SK-N-SH treated with all-trans-retinoic acid at 6 μM for 48 hours (cell line): ENCODE data around the gene PTGS2.
"Not testable (repeated sequence)": the region's sequence is repeated elsewhere in the genome, so short reads cannot be mapped to it uniquely, and the experiment has no call there.

Experiments
- ATAC-seq: fragments of 200-7000 bp; cut with Tn5 transposase; 3 replicates; pipeline ENCODE4 v1.9.1; 2020; ENCODE audit warnings: mild to moderate bottlenecking, moderate library complexity
- ARNTL ChIP-seq: fragments of 450-650 bp; formaldehyde crosslinking; IDR thresholded peaks from 2 replicates; pipeline ENCODE4 v1.5.0; 2020; ENCODE audit warnings: low read depth, mild to moderate bottlenecking, moderate library complexity, borderline replicate concordance
- CREB5 ChIP-seq: fragments of 250-450 bp; sonication (Bioruptor Pico); IDR thresholded peaks from 2 replicates; pipeline ENCODE4 v1.5.1; 2020; ENCODE audit warnings: low read depth, mild to moderate bottlenecking, moderate library complexity
- CSDC2 ChIP-seq: fragments of 250-450 bp; sonication (Bioruptor Pico); IDR thresholded peaks from 2 replicates; pipeline ENCODE4 v1.5.0; 2020; ENCODE audit warnings: mild to moderate bottlenecking, moderate library complexity
- ESRRG ChIP-seq: fragments of 250-450 bp; sonication (Bioruptor Pico); IDR thresholded peaks from 2 replicates; pipeline ENCODE4 v1.6.1; 2021; ENCODE audit warnings: mild to moderate bottlenecking
- ISL1 ChIP-seq: fragments of 250-450 bp; sonication (Bioruptor Pico); IDR thresholded peaks from 2 replicates; pipeline ENCODE4 v2.1.2; 2022; ENCODE audit warnings: mild to moderate bottlenecking, moderate library complexity
- OSR1 ChIP-seq: fragments of 250-450 bp; sonication (Bioruptor Pico); IDR thresholded peaks from 2 replicates; pipeline ENCODE4 v1.8.0; 2022; ENCODE audit warnings: moderate library complexity, mild to moderate bottlenecking, inconsistent platforms
- PPARA ChIP-seq: fragments of 250-450 bp; sonication (Bioruptor Pico); IDR thresholded peaks from 2 replicates; pipeline ENCODE4 v1.5.0; 2020; ENCODE audit warnings: mild to moderate bottlenecking, borderline replicate concordance
- RARB ChIP-seq: fragments of 250-450 bp; sonication (Bioruptor Pico); IDR thresholded peaks from 2 replicates; pipeline ENCODE4 v1.8.0; 2021; ENCODE audit warnings: mild to moderate bottlenecking, moderate library complexity
- SNAI2 ChIP-seq: fragments of 250-450 bp; sonication (Bioruptor Pico); IDR thresholded peaks from 2 replicates; pipeline ENCODE4 v1.5.0; 2020; ENCODE audit warnings: mild to moderate bottlenecking, moderate library complexity
- TCF4 ChIP-seq: fragments of 250-450 bp; sonication (Bioruptor Pico); IDR thresholded peaks from 2 replicates; pipeline ENCODE4 v1.8.0; 2021; ENCODE audit warnings: mild to moderate bottlenecking, moderate library complexity, borderline replicate concordance
- TOX ChIP-seq: fragments of 250-450 bp; sonication (Bioruptor Pico); IDR thresholded peaks from 2 replicates; pipeline ENCODE4 v1.8.0; 2021; ENCODE audit warnings: mild to moderate bottlenecking, moderate library complexity, borderline replicate concordance
- ZC3H10 ChIP-seq: fragments of 250-450 bp; sonication (Bioruptor Pico); IDR thresholded peaks from 2 replicates; pipeline ENCODE4 v1.5.1; 2021; ENCODE audit warnings: mild to moderate bottlenecking, moderate library complexity
- ZFP3 ChIP-seq: fragments of 250-450 bp; sonication (Bioruptor Pico); IDR thresholded peaks from 2 replicates; pipeline ENCODE4 v1.5.0; 2020; ENCODE audit warnings: mild to moderate bottlenecking, moderate library complexity
- ZFP30 ChIP-seq: fragments of 450-650 bp; formaldehyde crosslinking; IDR thresholded peaks from 2 replicates; pipeline ENCODE4 v1.5.0; 2022; ENCODE audit warnings: mild to moderate bottlenecking, moderate library complexity
- ZNF565 ChIP-seq: fragments of 450-650 bp; formaldehyde crosslinking; conservative IDR thresholded peaks from 2 replicates; pipeline ENCODE4 v1.5.0; 2020; ENCODE audit warnings: low read depth, mild to moderate bottlenecking, moderate library complexity
- ZNF70 ChIP-seq: fragments of 450-650 bp; formaldehyde crosslinking; IDR thresholded peaks from 2 replicates; pipeline ENCODE4 v1.5.0; 2020; ENCODE audit warnings: mild to moderate bottlenecking, moderate library complexity
- ZNF8 ChIP-seq: fragments of 450-650 bp; formaldehyde crosslinking; IDR thresholded peaks from 2 replicates; pipeline ENCODE4 v1.5.0; 2020; ENCODE audit warnings: mild to moderate bottlenecking, moderate library complexity
- TF ChIP-seq, protein P1 (sequence below): fragments of 250-450 bp; sonication (Bioruptor Pico); IDR thresholded peaks from 2 replicates; pipeline ENCODE4 v1.8.0; 2021; ENCODE audit warnings: low read depth, mild to moderate bottlenecking, moderate library complexity, borderline replicate concordance
- TF ChIP-seq, protein P2 (sequence below): fragments of 250-450 bp; sonication (Bioruptor Pico); IDR thresholded peaks from 2 replicates; pipeline ENCODE4 v1.8.0; 2020; ENCODE audit warnings: mild to moderate bottlenecking, moderate library complexity, borderline replicate concordance
- TF ChIP-seq, protein P3 (sequence below): fragments of 250-450 bp; sonication (Bioruptor Pico); IDR thresholded peaks from 2 replicates; pipeline ENCODE4 v1.5.1; 2021; ENCODE audit warnings: mild to moderate bottlenecking, moderate library complexity

The PTGS2 gene

GRCh38 chr1:186672131-186672530 lies 8.1 kb downstream of the PTGS2 start (continued):
- TF ChIP-seq, protein P1, sequence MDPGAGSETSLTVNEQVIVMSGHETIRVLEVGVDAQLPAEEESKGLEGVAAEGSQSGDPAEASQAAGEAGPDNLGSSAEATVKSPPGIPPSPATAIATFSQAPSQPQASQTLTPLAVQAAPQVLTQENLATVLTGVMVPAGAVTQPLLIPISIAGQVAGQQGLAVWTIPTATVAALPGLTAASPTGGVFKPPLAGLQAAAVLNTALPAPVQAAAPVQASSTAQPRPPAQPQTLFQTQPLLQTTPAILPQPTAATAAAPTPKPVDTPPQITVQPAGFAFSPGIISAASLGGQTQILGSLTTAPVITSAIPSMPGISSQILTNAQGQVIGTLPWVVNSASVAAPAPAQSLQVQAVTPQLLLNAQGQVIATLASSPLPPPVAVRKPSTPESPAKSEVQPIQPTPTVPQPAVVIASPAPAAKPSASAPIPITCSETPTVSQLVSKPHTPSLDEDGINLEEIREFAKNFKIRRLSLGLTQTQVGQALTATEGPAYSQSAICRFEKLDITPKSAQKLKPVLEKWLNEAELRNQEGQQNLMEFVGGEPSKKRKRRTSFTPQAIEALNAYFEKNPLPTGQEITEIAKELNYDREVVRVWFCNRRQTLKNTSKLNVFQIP (CRISPR knock-in tag) = no peak
- TF ChIP-seq OSR1 (CRISPR knock-in tag) (no peak), ZFP30 (CRISPR knock-in tag) (no peak)

DNA sequence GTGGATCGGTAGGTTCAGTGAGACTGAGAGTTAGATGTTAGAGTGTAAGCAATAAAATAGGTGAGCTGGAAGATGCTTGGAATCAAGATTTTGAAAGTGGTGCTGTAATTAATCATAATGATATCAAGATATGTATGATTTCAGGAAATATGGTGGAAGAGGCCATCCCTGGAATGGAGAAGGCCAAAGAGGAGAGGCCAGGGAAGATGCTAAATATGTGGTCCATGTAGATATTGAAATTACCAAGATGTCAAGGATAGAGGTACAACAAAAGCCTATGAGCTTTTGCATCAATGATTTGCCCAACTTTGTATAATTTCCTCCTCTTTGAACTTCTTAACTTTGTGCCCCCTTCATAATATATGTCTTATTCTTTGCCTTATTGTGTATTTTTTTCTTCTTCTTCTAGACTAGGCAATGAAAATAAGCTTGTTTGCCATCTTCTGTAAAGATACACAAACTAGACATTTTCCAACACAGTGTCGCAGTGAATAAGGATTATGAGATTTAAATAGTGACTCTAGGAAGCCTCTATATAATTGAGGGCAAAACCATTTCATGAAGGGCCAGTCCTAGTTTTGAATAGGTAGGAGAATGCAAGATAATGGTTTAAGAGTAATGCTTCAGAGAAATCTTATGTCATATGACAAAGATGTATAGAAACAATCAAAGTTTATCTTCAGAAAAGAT lies 8.9 kb downstream of the PTGS2 start:
- no peak for ATAC-seq
- TF ChIP-seq ZNF70 = no peak
- no peak for TF ChIP-seq OSR1 (CRISPR knock-in tag)
- no peak for TF ChIP-seq CSDC2 (CRISPR knock-in tag)
- TF ChIP-seq TCF4 (CRISPR knock-in tag) = no peak
- no peak for TF ChIP-seq ISL1 (CRISPR knock-in tag)
- no peak for TF ChIP-seq ARNTL (CRISPR knock-in tag)
- no peak for TF ChIP-seq ZFP3
- TF ChIP-seq, protein P2, sequence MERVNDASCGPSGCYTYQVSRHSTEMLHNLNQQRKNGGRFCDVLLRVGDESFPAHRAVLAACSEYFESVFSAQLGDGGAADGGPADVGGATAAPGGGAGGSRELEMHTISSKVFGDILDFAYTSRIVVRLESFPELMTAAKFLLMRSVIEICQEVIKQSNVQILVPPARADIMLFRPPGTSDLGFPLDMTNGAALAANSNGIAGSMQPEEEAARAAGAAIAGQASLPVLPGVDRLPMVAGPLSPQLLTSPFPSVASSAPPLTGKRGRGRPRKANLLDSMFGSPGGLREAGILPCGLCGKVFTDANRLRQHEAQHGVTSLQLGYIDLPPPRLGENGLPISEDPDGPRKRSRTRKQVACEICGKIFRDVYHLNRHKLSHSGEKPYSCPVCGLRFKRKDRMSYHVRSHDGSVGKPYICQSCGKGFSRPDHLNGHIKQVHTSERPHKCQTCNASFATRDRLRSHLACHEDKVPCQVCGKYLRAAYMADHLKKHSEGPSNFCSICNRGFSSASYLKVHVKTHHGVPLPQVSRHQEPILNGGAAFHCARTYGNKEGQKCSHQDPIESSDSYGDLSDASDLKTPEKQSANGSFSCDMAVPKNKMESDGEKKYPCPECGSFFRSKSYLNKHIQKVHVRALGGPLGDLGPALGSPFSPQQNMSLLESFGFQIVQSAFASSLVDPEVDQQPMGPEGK (CRISPR knock-in tag) = no peak
- no peak for TF ChIP-seq TOX
- no peak for TF ChIP-seq CREB5 (CRISPR knock-in tag)
- no peak for TF ChIP-seq ZNF565 (CRISPR knock-in tag)
- TF ChIP-seq ZNF8 (CRISPR knock-in tag) = no peak
- TF ChIP-seq, protein P3, sequence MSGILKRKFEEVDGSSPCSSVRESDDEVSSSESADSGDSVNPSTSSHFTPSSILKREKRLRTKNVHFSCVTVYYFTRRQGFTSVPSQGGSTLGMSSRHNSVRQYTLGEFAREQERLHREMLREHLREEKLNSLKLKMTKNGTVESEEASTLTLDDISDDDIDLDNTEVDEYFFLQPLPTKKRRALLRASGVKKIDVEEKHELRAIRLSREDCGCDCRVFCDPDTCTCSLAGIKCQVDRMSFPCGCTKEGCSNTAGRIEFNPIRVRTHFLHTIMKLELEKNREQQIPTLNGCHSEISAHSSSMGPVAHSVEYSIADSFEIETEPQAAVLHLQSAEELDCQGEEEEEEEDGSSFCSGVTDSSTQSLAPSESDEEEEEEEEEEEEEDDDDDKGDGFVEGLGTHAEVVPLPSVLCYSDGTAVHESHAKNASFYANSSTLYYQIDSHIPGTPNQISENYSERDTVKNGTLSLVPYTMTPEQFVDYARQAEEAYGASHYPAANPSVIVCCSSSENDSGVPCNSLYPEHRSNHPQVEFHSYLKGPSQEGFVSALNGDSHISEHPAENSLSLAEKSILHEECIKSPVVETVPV (CRISPR knock-in tag) = no peak
- TF ChIP-seq ZC3H10 = no peak
- TF ChIP-seq PPARA (CRISPR knock-in tag) = no peak
- TF ChIP-seq SNAI2 (CRISPR knock-in tag) = no peak
- TF ChIP-seq ZFP30 (CRISPR knock-in tag) = no peak

DNA sequence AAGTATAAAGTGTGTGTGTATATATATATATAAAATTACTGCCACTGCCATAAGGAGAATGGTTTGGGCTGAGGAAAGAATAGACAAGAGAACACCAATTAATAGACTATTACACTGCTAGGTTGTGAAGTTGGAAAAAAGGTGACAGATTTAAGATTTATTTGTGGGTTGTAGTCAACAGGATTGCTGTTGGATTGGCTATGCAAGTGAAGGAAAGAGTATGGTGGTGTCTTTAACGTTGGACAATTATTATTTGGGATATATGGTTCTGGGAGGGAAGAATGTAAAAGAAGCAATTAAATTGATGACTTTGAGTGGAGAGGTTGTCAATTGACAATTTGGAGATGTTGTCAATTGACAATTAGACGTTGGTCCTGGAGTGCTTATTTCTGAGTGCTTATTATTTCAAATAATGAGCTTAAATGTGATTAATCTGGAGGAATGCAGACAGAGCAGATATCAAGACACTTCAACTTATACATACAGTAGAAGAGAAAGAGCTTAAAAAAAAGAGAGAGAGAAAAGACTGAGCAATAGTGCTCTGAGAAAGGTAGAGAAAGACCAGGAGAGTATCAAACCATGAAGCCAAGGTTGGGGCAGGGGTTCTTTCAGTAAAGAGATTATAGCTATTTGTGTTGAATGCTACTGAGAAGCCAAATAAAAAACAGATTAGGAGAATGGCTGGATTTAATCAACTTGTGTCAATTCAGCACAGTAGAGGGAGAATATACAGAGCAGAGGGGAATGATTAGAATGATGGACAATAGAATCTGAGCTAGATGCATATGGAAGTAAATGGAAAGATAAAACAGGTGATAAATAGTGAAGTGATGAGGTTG lies 9.7 kb downstream of the PTGS2 start:
- TF ChIP-seq CREB5 (CRISPR knock-in tag) = no peak
- no peak for TF ChIP-seq PPARA (CRISPR knock-in tag)
- TF ChIP-seq ESRRG (CRISPR knock-in tag) = no peak
- TF ChIP-seq, protein P1 (CRISPR knock-in tag) = no peak
- TF ChIP-seq ZC3H10 = no peak
- no peak for TF ChIP-seq ZNF565 (CRISPR knock-in tag)
- TF ChIP-seq ARNTL (CRISPR knock-in tag) = no peak
- TF ChIP-seq, protein P3 (CRISPR knock-in tag) = no peak
- no peak for TF ChIP-seq RARB (CRISPR knock-in tag)
- TF ChIP-seq ZNF70 = no peak
- ATAC-seq = no peak

DNA sequence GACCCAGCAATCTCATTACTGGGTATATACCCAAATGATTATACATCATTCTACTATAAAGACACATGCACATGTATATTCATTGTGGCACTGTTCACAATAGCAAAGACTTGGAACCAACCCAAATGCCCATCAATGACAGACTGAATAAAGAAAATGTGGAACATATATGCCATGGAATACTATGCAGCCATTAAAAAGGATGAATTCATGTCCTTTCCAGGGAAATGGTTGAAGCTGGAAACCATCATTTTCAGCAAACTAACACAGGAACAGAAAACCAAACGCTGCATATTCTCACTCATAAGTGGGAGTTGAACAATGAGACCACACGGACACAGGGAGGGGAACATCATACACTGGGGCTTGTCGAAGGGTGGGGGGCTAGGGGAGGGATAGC lies 10.4 kb downstream of the PTGS2 start:
- ATAC-seq = not testable (repeated sequence)

DNA sequence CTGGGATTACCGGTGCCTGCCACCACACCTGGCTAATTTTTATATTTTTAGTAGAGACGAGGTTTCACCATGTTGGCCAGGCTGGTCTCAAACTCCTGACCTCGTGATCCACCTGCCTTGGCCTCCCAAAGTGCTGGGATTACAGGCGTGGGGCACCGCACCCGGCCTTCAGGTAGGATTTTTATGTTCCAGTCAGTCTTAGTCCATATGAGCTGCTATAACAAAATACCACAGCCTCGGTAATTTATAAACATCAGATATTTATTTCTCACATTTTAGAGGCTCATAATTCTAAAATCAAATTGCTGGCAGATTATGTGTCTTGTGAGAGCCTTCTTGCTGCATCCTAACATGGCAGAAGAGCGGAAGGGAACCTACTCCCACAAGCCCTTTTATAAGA lies 16.0 kb downstream of the PTGS2 start:
- not testable (repeated sequence) for ATAC-seq
